Memory B cell (primary cell): Measurements from ENCODE around the gene EFCAB6.

ENCODE experiments used
- ATAC-seq: fragments of 150-1000 bp; cut with Tn5 transposase; 2 replicates; pipeline ENCODE4 v1.10.0; 2021; ENCODE audit warnings: low read depth, mild to moderate bottlenecking, moderate library complexity
- DNase-seq, 2 donors: peaks; one replicate each; pipeline ENCODE4 v3.0.0; 2022; ENCODE audit warnings: low spot score in 2 of 2
- H3K27ac Mint-ChIP-seq: one replicate; pipeline ENCODE4 v1.8.0; 2022; ENCODE audit warnings: mild to moderate bottlenecking, moderate library complexity, mixed read lengths
- H3K27me3 Mint-ChIP-seq: one replicate; pipeline ENCODE4 v1.8.0; 2022; ENCODE audit warnings: mixed read lengths
- H3K36me3 Mint-ChIP-seq: one replicate; pipeline ENCODE4 v1.8.0; 2022; ENCODE audit warnings: mild to moderate bottlenecking, mixed read lengths
- H3K4me1 Mint-ChIP-seq: one replicate; pipeline ENCODE4 v1.8.0; 2022; ENCODE audit warnings: mixed read lengths
- H3K4me3 Mint-ChIP-seq: one replicate; pipeline ENCODE4 v1.8.0; 2022; ENCODE audit warnings: mild to moderate bottlenecking, moderate library complexity, mixed read lengths
- H3K9me3 Mint-ChIP-seq: one replicate; pipeline ENCODE4 v1.8.0; 2022; ENCODE audit warnings: mixed read lengths

The EFCAB6 gene

DNA sequence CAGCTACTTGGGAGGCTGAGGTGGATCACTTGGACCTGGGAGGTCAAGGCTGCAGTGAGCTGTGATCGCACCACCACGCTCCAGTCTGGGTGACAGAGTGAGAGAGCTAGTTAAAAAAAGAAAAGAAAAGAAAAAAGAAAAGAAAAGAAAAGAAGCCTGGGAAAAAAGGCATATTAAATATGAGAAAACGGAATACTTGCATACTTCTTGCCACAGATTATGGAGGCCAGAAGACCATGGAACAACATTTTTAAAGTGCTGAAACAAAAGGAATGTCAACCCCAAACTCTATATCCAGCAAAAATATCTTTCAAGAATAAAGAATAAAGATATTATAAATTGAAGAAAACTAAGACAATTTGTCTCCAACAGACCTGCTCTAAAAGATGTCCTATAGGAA lies 191.9 kb downstream of the EFCAB6 start:
- DNase-seq (no peak), ATAC-seq (no peak)
- Mint-ChIP-seq H3K36me3 (no peaks in the 10 kb centered on the region), H3K4me3 (no peak overlapping the region), H3K9me3 (peaks cover 9% of the 10 kb centered on the region), H3K27me3 (peaks cover 6% of the 10 kb centered on the region), H3K27ac (no peak overlapping the region), H3K4me1 (no peaks in the 10 kb centered on the region)

DNA sequence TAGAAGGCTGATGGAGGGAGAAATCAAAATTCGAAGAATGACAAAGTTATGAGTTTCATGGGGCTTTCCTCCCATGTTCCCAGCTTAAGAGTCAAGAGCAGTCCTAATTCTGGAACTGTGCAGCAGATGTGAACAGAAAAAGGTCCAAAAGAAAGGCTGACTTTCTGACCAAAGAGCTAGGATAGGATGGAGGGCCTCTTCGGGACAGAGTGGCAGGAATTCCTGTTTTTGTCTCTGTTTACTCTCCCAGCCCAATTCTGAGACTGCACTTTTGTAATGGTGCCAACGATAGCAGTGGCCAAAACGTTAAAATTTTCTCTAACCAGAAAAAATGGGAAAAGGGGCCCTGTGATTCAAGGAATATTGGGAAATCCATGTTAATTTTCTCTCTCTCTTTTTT lies 193.6 kb downstream of the EFCAB6 start:
- Mint-ChIP-seq H3K9me3 (peaks cover 9% of the 10 kb centered on the region), H3K27me3 (peaks cover 4% of the 10 kb centered on the region), H3K4me3 (no peak overlapping the region), H3K36me3 (no peaks in the 10 kb centered on the region), H3K4me1 (no peaks in the 10 kb centered on the region), H3K27ac (no peak overlapping the region)
- ATAC-seq: no peak
- no peak for DNase-seq

DNA sequence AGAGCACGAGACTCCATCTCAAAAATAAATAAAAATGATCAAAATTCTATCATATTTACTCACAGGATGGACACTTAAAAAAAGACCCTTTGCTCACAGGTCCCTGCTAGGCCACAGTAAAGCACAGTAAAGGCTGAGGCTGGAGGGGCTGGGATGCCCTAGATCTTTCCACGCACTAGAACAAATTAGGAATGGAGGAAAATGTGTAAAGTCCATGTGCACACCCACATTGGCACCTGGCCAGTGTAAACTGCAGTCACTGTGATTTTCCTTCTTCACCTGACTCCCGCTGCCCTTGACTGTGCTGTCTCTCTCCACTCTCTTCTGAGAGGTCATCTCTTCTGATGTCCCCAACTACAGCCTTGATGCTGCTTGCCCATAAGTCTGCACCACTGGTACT lies 195.5 kb downstream of the EFCAB6 start:
- peaks cover 7% of the 10 kb centered on the region for H3K27me3 Mint-ChIP-seq
- no peak overlapping the region for H3K4me3 Mint-ChIP-seq
- H3K4me1 Mint-ChIP-seq: no peaks in the 10 kb centered on the region
- DNase-seq (no peak), ATAC-seq (no peak)
- H3K36me3 Mint-ChIP-seq: no peaks in the 10 kb centered on the region
- peaks cover 9% of the 10 kb centered on the region for H3K9me3 Mint-ChIP-seq
- H3K27ac Mint-ChIP-seq: no peak overlapping the region

DNA sequence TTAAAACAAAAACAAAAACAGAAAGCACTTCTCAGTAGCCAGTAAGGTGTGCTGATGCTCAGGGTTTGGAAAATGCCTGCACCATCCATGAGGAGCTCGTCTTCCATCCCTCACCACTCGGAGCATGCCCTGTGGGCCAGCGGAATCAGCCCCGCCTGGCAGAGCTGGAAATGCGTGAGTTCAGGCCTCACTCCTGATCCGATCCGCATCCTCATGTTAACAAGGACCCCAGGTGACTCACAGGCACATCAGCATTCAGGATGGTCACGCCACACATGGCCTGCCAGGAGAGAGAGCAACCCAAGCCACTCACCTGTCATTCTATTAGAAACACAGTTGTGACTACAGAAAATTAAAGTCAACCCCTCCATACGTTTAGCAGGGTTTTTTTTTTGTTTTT lies 211.8 kb downstream of the EFCAB6 start:
- no peak for DNase-seq
- Mint-ChIP-seq H3K9me3 (peaks cover 2% of the 10 kb centered on the region), H3K27me3 (no peaks in the 10 kb centered on the region), H3K36me3 (no peaks in the 10 kb centered on the region), H3K27ac (no peak overlapping the region), H3K4me3 (no peak overlapping the region), H3K4me1 (no peaks in the 10 kb centered on the region)
- ATAC-seq: no peak

DNA sequence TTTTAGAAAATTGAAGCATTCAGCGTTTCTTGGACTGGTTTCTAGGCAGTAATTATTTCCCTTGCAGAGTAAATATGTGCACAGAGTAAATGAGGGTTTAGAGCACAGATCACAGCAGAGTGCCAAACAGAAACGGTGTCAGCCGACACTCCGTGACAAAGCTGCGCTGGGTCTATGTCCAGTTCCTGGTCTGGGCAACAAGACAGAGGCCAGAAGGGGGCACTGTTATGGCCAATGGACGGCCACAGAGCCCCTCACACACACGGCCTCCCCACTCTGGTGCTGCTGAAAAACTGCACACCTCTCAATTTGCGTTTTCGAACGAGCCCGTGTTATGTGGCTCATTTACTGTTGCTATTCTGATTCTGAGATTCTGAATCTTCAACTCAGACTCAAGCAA lies 219.6 kb downstream of the EFCAB6 start:
- no peak for ATAC-seq
- Mint-ChIP-seq H3K4me3 (no peak overlapping the region), H3K9me3 (peaks cover 6% of the 10 kb centered on the region), H3K27ac (no peak overlapping the region), H3K4me1 (no peaks in the 10 kb centered on the region), H3K27me3 (peaks cover 13% of the 10 kb centered on the region), H3K36me3 (peaks cover 2% of the 10 kb centered on the region)
- no peak for DNase-seq

DNA sequence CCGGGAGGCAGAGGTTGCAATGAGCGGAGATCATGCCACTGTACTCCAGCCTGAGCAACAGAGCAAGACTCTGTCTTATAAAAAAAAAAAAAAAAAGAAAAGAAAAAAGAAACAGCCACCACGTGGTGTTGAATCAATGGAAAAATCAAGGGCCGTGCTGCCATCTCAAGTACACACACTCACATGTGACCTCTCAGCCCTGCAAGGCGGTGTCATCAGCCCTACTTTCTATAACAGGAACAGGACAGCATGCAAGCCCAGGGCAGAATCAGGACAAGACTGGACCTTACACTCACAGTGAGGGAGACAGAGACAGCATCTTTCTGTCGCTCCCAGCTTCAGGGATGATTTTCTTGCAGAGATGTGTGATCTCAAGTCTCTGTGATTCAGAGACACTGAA lies 220.7 kb downstream of the EFCAB6 start:
- Mint-ChIP-seq H3K4me3 (no peak overlapping the region), H3K9me3 (peaks cover 6% of the 10 kb centered on the region), H3K4me1 (no peaks in the 10 kb centered on the region), H3K36me3 (peaks cover 2% of the 10 kb centered on the region), H3K27me3 (peaks cover 13% of the 10 kb centered on the region), H3K27ac (no peak overlapping the region)
- DNase-seq (no peak), ATAC-seq (no peak)

DNA sequence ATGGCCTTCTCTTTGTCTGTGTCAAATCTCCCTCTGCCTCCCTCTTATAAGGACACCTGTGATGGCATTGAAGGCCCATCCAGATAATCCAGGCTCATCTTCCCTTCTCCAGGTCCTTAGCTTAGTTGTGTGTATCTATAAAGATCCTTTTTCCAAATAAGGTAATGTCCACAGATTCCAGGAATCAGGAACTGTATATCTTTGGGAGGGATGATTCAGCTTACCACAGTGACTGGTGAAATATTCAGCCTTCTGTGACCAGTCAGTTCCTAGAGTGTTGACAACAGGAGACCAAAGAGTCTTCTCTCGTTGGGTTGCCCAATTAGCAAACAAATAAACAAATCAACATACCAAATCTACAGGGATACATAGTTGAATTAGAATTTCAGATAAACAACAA lies 224.5 kb downstream of the EFCAB6 start:
- H3K27me3 Mint-ChIP-seq: peaks cover 15% of the 10 kb centered on the region
- H3K4me3 Mint-ChIP-seq: no peak overlapping the region
- ATAC-seq (no peak), DNase-seq (no peak)
- H3K4me1 Mint-ChIP-seq: no peaks in the 10 kb centered on the region
- no peak overlapping the region for H3K27ac Mint-ChIP-seq
- peaks cover 2% of the 10 kb centered on the region for H3K36me3 Mint-ChIP-seq
- peaks cover 9% of the 10 kb centered on the region for H3K9me3 Mint-ChIP-seq

DNA sequence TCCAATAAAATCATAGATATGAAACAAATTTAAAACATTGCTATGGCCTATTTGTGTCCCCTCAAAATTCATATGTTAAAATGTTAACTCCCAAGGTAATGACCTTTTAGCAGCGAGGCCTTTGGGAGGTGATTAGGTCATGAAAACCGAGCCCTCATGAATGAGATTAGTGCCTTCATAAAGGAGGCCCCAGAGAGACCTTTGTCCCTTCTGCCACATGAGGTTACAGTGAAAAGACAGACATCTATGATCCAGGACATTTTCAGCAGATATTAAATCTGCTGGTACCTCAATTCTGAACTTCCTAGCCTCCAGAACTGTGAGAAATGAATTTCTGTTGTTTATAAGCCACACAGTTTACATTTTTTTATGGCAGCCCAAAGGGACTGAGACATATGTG lies 228.6 kb downstream of the EFCAB6 start:
- no peak for DNase-seq
- H3K36me3 Mint-ChIP-seq: peaks cover 2% of the 10 kb centered on the region
- ATAC-seq: no peak
- peaks cover 14% of the 10 kb centered on the region for H3K9me3 Mint-ChIP-seq
- no peak overlapping the region for H3K27ac Mint-ChIP-seq
- H3K4me1 Mint-ChIP-seq: no peaks in the 10 kb centered on the region
- H3K27me3 Mint-ChIP-seq: peaks cover 16% of the 10 kb centered on the region
- H3K4me3 Mint-ChIP-seq: no peak overlapping the region

DNA sequence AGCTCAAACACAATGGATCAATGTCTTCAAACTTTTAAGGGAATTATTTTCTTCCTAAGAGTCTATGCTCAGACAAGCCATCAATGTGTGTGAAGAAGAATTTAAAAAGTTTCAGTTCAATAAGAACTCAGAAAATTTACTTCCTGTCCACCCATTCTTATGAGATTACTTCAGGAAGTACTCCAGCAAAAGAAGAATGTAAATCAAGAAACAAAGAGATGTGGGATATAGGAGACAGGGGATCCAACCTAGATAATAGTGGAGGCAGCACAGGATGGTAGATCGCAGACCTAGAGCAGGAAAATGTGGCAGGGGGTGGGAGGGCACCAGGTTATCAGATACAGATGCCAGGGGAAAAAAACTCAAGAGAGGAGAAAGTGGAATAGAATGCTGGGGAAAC lies 229.7 kb downstream of the EFCAB6 start:
- H3K36me3 Mint-ChIP-seq: no peaks in the 10 kb centered on the region
- H3K27me3 Mint-ChIP-seq: peaks cover 16% of the 10 kb centered on the region
- H3K4me1 Mint-ChIP-seq: no peaks in the 10 kb centered on the region
- DNase-seq (no peak), ATAC-seq (no peak)
- H3K9me3 Mint-ChIP-seq: peaks cover 14% of the 10 kb centered on the region
- no peak overlapping the region for H3K4me3 Mint-ChIP-seq
- no peak overlapping the region for H3K27ac Mint-ChIP-seq

DNA sequence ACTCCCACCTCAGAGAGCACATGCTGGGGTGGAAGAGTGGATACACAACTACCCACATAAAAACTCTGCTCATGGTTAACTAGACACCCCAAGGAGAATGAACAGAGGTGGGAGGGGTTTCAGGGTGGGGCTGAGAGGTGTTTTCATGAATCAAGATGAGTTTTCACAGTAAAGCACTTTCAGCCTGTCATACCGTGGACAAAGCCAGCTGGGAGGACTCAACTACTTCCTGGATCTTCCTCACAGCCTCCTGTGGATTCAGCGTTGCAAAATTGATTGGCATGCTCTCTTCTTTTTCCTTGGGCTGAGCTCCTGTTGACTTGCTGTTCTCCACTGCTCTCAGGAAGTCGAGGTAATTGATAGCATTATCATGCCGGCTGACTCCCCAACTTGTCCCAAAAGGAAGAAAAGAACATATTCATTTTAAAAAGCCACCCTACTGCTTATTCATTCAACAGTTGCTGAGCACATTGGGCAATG lies 231.8 kb downstream of the EFCAB6 start:
- peaks cover 14% of the 10 kb centered on the region for H3K9me3 Mint-ChIP-seq
- no peaks in the 10 kb centered on the region for H3K36me3 Mint-ChIP-seq
- DNase-seq (no peak), ATAC-seq (no peak)
- no peaks in the 10 kb centered on the region for H3K4me1 Mint-ChIP-seq
- H3K4me3 Mint-ChIP-seq: no peak overlapping the region
- no peak overlapping the region for H3K27ac Mint-ChIP-seq
- H3K27me3 Mint-ChIP-seq: peaks cover 15% of the 10 kb centered on the region

DNA sequence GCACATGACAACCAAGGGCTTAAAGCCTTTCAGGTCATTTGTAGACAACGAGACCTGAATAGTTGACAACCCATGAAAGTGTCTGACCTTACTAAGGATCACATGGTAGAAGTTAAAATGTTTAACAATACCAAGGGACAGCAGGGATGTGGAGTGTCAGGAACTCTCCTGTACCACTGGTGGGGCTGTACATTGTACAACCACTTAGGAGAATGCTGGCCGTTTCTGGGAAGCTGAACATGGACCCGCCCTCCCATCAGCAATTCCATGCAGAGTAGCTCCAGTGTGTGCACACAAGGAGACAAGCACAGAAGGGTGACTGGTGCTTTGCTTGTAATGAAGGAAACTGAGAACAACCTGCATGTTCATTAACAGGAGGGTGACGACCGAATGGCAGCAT lies 237.4 kb downstream of the EFCAB6 start:
- no peak for ATAC-seq
- H3K27ac Mint-ChIP-seq: no peak overlapping the region
- H3K4me1 Mint-ChIP-seq: no peaks in the 10 kb centered on the region
- H3K9me3 Mint-ChIP-seq: no peaks in the 10 kb centered on the region
- no peak for DNase-seq
- no peak overlapping the region for H3K4me3 Mint-ChIP-seq
- H3K27me3 Mint-ChIP-seq: peaks cover 8% of the 10 kb centered on the region
- no peaks in the 10 kb centered on the region for H3K36me3 Mint-ChIP-seq

DNA sequence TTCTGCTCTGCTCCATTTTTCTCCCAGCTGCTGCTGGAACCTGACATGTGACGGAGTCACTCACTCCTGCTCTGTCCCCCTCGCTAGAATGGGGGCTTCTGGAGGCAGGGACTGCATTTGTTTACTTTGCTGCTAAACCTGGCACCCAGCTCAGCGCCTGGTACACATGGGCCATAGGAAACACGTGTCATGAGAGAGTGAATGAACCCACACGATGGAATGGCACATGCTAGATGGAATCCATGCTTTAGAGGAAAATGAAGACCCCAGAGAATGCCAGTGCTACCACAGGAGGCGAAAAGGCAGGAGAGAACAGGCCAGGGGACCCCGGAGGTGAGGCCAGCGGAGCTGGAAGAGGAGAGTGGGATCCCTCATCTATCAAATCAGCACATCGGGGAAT lies 239.4 kb downstream of the EFCAB6 start:
- H3K36me3 Mint-ChIP-seq: no peaks in the 10 kb centered on the region
- no peak for DNase-seq
- ATAC-seq: no peak
- peaks cover 9% of the 10 kb centered on the region for H3K27me3 Mint-ChIP-seq
- no peak overlapping the region for H3K4me3 Mint-ChIP-seq
- no peaks in the 10 kb centered on the region for H3K4me1 Mint-ChIP-seq
- no peaks in the 10 kb centered on the region for H3K9me3 Mint-ChIP-seq
- no peak overlapping the region for H3K27ac Mint-ChIP-seq

DNA sequence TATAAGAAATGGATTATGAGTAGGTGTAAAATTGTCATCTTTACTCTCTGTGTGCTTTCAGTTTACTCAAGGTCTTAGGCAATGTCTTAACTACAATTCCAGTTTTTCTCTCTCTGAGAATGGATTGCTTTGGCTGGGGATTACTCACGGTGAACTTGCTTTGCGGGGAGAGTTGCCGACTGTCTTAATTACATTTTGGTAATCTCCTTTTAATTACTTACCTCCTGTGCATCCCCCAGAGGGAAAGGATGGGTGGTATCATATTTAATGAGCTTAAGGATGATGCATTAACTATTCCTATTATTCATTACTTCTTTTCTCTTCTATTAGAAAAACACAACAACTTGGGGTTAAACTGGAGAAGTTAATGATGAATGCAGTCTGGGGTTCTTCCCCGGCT lies 240.9 kb downstream of the EFCAB6 start:
- H3K27me3 Mint-ChIP-seq: peaks cover 10% of the 10 kb centered on the region
- no peaks in the 10 kb centered on the region for H3K4me1 Mint-ChIP-seq
- H3K9me3 Mint-ChIP-seq: no peaks in the 10 kb centered on the region
- no peak for DNase-seq
- no peaks in the 10 kb centered on the region for H3K36me3 Mint-ChIP-seq
- ATAC-seq: no peak
- H3K27ac Mint-ChIP-seq: no peak overlapping the region
- no peak overlapping the region for H3K4me3 Mint-ChIP-seq

DNA sequence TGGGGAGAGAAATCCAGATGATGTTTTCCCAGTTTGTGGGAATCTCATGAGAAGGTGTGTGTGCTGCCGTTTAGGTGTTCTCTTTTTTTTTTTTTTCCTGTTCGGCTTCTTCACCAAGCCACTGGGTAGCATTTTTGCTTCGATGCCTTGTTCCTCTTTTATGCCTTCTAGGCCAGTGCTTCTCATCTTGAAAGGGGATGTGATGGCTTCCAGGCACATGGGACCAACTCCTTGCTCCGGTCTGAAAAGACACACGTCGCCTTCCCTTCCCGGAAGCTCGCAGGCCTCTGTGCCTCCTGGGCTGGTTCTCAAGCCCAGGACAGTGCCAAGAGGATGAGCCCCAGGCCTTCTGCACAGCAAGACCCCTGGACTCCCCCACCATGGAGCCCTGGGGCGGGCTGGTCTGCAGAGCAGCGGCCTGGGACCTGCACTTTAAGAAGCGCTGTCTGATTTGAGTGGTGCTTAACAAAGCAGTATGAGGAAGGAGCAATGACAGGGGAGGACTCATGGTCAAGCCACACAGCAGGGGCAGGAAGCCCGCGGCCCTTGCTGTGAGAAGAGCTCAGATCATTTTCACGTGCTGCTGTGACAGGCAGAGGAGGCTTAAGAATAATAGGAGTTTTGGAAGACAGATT lies 241.5 kb downstream of the EFCAB6 start:
- no peaks in the 10 kb centered on the region for H3K9me3 Mint-ChIP-seq
- H3K4me3 Mint-ChIP-seq: no peak overlapping the region
- ATAC-seq: no peak
- no peak overlapping the region for H3K27ac Mint-ChIP-seq
- H3K27me3 Mint-ChIP-seq: peaks cover 10% of the 10 kb centered on the region
- no peaks in the 10 kb centered on the region for H3K4me1 Mint-ChIP-seq
- no peaks in the 10 kb centered on the region for H3K36me3 Mint-ChIP-seq
- no peak for DNase-seq

DNA sequence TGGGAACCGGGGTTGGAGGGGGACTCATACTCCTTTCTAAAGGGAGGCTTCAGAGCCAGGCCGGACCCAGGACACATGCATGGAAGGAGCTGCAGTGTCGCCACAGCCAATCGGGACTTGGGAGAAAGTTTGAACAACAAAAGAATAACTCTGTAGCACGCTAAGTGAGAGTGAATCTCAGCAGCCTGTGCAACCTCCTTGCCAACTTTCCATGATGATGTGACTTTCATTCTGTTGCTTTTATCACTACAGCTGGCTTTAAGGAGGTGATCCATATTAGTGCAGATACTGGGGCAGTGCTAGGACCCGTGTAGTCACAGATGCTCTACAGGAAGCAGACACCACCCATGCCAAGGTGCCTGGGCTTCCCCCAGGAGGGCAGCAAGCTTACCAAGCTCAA lies 243.0 kb downstream of the EFCAB6 start:
- H3K4me1 Mint-ChIP-seq: no peaks in the 10 kb centered on the region
- peaks cover 3% of the 10 kb centered on the region for H3K9me3 Mint-ChIP-seq
- ATAC-seq (no peak), DNase-seq (no peak)
- H3K27ac Mint-ChIP-seq: no peak overlapping the region
- H3K36me3 Mint-ChIP-seq: no peaks in the 10 kb centered on the region
- H3K27me3 Mint-ChIP-seq: peaks cover 12% of the 10 kb centered on the region
- no peak overlapping the region for H3K4me3 Mint-ChIP-seq
